ENCODE measurements around the gene USP49. TPM values are rescaled to one million over a fixed set of nuclear protein-coding genes. Genes with fewer than 3 reads are reported as not detected.
A peak's percentile ranks its signal among the peaks of the same experiment; 100 is the strongest.
"Not testable (repeated sequence)": the region's sequence is repeated elsewhere in the genome, so short reads cannot be mapped to it uniquely, and the experiment has no call there.

The USP49 gene
- 1.7 TPM for total RNA-seq
- long read RNA-seq, partial matches to known transcripts, result 0 of 3 reads
- long read RNA-seq, other reads (novel, unspliced or antisense), result 3 of 3 reads

GRCh38 chr6:41895300-41896233 is at the start of gene USP49:
Gene USP49, minus strand, starts transcription at chr6:41895375. Its CDS starts 88,392 bp downstream, at chr6:41806983.
- intact Hi-C loops (cut with DNase I), result loop anchor here (1.0 to 5.0 kb wide), 2 partner anchors 46 to 108 kb away; partner anchors contain the start of genes CCND3 and TOMM6
- DNase-seq (ENCODE audit: low spot score), result peak; percentile 94

GRCh38 chr6:41943456-41943855 is 48.3 kb upstream of the USP49 start:
- DNase-seq (ENCODE audit: low spot score), result no peak
- intact Hi-C loops (cut with DNase I), result no loop called here

- DNase-seq (ENCODE audit: low spot score); intact Hi-C loops (cut with DNase I): not testable (repeated sequence)
Observed at GRCh38 chr6:41942882-41943281, 47.7 kb upstream of the USP49 start.

- intact Hi-C loops (cut with DNase I), result no loop called here
- DNase-seq (ENCODE audit: low spot score), result no peak
Observed at GRCh38 chr6:41942067-41942851, 47.1 kb upstream of the USP49 start.

GRCh38 chr6:41941280-41942066 is 46.3 kb upstream of the USP49 start, which contains the start of gene CCND3:
Gene CCND3, minus strand, starts transcription at chr6:41941808. Its CDS starts 159 bp downstream, at chr6:41941649.
- peak; percentile 97 for DNase-seq (ENCODE audit: low spot score)
- intact Hi-C loops (cut with DNase I), result loop anchor here (1.0 to 2.0 kb wide), 2 partner anchors 19 to 46 kb away; partner anchors contain the start of gene USP49

- intact Hi-C loops (cut with DNase I), result loop anchor here (1.0 to 2.0 kb wide), 2 partner anchors 18 to 46 kb away; partner anchors contain the start of gene USP49
- peak; percentile 83 for DNase-seq (ENCODE audit: low spot score)
Observed at GRCh38 chr6:41940759-41941279, 45.6 kb upstream of the USP49 start.

- intact Hi-C loops (cut with DNase I), result loop anchor here (2.0 to 5.0 kb wide), 2 partner anchors 17 to 153 kb away; partner anchors contain the start of gene TOMM6
- DNase-seq (ENCODE audit: low spot score), result no peak
Observed at GRCh38 chr6:41939848-41940758, 44.9 kb upstream of the USP49 start.

- DNase-seq (ENCODE audit: low spot score), result peak; percentile 91
- intact Hi-C loops (cut with DNase I), result loop anchor here (5.0 kb wide), 1 partner anchor 152 kb away; the partner anchor contains the start of gene TOMM6
Observed at GRCh38 chr6:41939176-41939847, 44.1 kb upstream of the USP49 start.

- intact Hi-C loops (cut with DNase I), result loop anchor here (5.0 kb wide), 1 partner anchor 151 kb away; the partner anchor contains the start of gene TOMM6
- no peak for DNase-seq (ENCODE audit: low spot score)
Observed at GRCh38 chr6:41938590-41939175, 43.5 kb upstream of the USP49 start.

- intact Hi-C loops (cut with DNase I), result loop anchor here (2.0 to 5.0 kb wide), 2 partner anchors 107 to 151 kb away; partner anchors contain the start of gene TOMM6
Observed at GRCh38 chr6:41937861-41938574, 42.8 kb upstream of the USP49 start.

GRCh38 chr6:41937472-41937860 is 42.3 kb upstream of the USP49 start:
- no peak for DNase-seq (ENCODE audit: low spot score)
- intact Hi-C loops (cut with DNase I), result loop anchor here (2.0 to 5.0 kb wide), 2 partner anchors 107 to 150 kb away; partner anchors contain the start of gene TOMM6

More at GRCh38 chr6:41937861-41938574, 42.8 kb upstream of the USP49 start:
- peak; percentile 80 for DNase-seq (ENCODE audit: low spot score)

- intact Hi-C loops (cut with DNase I), result loop anchor here (2.0 to 5.0 kb wide), 2 partner anchors 109 to 149 kb away; partner anchors contain the start of gene TOMM6
- peak; percentile 88 for DNase-seq (ENCODE audit: low spot score)
Observed at GRCh38 chr6:41936073-41936837, 41.1 kb upstream of the USP49 start.

- intact Hi-C loops (cut with DNase I), result loop anchor here (2.0 to 5.0 kb wide), 2 partner anchors 109 to 148 kb away; partner anchors contain the start of gene TOMM6
- no peak for DNase-seq (ENCODE audit: low spot score)
Observed at GRCh38 chr6:41935685-41936072, 40.5 kb upstream of the USP49 start.

- intact Hi-C loops (cut with DNase I), result loop anchor here (5.0 kb wide), 1 partner anchor 148 kb away; the partner anchor contains the start of gene TOMM6
- no peak for DNase-seq (ENCODE audit: low spot score)
Observed at GRCh38 chr6:41935193-41935574, 40.0 kb upstream of the USP49 start.
